Measurements from ENCODE around the gene CPT1C.

DNA sequence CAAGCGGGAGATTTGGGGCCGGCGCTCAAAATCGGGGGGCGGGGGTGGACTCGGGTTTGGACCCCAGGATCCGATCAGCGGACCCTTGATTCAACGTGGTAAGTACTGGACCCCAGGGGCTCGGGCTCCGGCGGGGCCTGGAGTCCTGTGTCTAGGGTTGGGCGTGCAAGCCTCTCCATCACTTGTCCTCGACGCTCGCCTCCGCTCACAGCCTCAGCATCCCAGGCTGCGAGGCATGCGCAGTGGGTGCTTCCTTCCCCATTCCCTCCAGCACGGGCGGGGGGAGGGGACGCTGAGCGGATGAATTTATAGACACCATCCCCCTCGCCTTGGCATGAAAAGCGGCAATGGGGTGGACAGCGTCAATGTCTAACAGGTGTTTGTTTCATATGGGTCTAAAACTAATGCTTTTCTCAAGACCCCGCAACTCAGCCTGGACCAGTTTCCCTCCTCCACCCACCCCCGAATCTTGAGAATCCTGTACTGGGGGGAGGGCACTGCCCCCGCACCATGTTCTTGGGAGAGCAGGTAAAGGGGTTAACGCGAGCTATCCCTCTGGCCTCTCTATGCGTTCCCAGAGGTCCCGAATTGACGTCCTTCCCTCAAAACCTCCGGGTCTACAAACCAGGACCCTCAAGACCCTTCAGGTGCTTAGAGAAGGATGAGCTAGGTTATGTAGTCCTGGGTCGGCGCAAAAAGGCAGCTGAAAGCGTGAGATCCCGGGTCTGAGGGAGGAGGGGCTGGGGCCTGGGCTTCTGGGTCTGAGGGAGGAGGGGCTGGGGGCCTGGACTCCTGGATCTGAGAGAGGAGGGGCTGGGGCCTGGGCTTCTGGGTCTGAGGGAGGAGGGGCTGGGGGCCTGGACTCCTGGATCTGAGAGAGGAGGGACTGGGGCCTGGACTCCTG, 579 bp downstream of the CPT1C start:
- TF ChIP-seq TBP (IDR thresholded peaks at IDR 0.05; ENCODE audit: low read depth, low read length): no peak
- TF ChIP-seq CTCF (IDR thresholded peaks at IDR 0.05; ENCODE audit: control extremely low read depth in 1 of 3, insufficient read depth in 1 of 3, low read depth in 1 of 3, low read length in 3 of 3): no peak; a peak in 1 of 4 replicates
- no peak for TF ChIP-seq RXRA (IDR thresholded peaks at IDR 0.05; ENCODE audit: insufficient read depth, low read depth, low read length)
- no peak for TF ChIP-seq CREB1 (IDR thresholded peaks at IDR 0.05)

Data from H1 (cell line).